Smooth muscle cell (in vitro differentiated cells): Measurements from ENCODE around the gene MCU. TPM values are rescaled to one million over a fixed set of nuclear protein-coding genes. Genes with fewer than 3 reads are reported as not detected.
A peak's percentile ranks its signal among the peaks of the same experiment; 100 is the strongest.
"Not testable (repeated sequence)": the region's sequence is repeated elsewhere in the genome, so short reads cannot be mapped to it uniquely, and the experiment has no call there.

Source experiments
- DNase-seq: peaks from one replicate; lab custom pipeline; 2025; ENCODE audit not compliant: unreplicated experiment; lab: John Stamatoyannopoulos, UW
- H2AFZ ChIP-seq: fragments of 200-600 bp; sonication (generic); 2 replicates; pipeline ENCODE4 v1.6.0; 2016; ENCODE audit warnings: antibody characterized with exemption, low read depth, mild to moderate bottlenecking
- H3F3A ChIP-seq: fragments of 200-600 bp; sonication (generic); 2 replicates; pipeline ENCODE4 v1.6.0; 2017; ENCODE audit warnings: antibody characterized with exemption, low read depth
- H3K27ac ChIP-seq: fragments of 200-600 bp; sonication (generic); 2 replicates; pipeline ENCODE4 v1.5.1; 2016; ENCODE audit warnings: low read depth, mild to moderate bottlenecking
- H3K27me3 ChIP-seq: fragments of 200-600 bp; sonication (generic); 2 replicates; pipeline ENCODE4 v1.6.1; 2016; ENCODE audit warnings: low read depth, mild to moderate bottlenecking
- H3K36me3 ChIP-seq: fragments of 200-600 bp; sonication (generic); 2 replicates; pipeline ENCODE4 v1.5.1; 2016; ENCODE audit warnings: low read depth
- H3K4me1 ChIP-seq: fragments of 200-600 bp; sonication (generic); 2 replicates; pipeline ENCODE4 v1.5.1; 2016; ENCODE audit warnings: low read depth
- H3K4me2 ChIP-seq: fragments of 200-600 bp; sonication (generic); 2 replicates; pipeline ENCODE4 v1.6.0; 2016; ENCODE audit warnings: mild to moderate bottlenecking
- H3K4me3 ChIP-seq: fragments of 200-600 bp; sonication (generic); 2 replicates; pipeline ENCODE4 v1.5.1; 2016; ENCODE audit warnings: mild to moderate bottlenecking
- H3K79me2 ChIP-seq: fragments of 200-600 bp; sonication (generic); 2 replicates; pipeline ENCODE4 v1.6.0; 2016; ENCODE audit warnings: low read depth, mild to moderate bottlenecking
- H3K9ac ChIP-seq: fragments of 200-600 bp; sonication (generic); 2 replicates; pipeline ENCODE4 v1.6.0; 2016; ENCODE audit warnings: low read depth
- H3K9me3 ChIP-seq: fragments of 200-600 bp; sonication (generic); replicated peaks from 2 replicates; pipeline ENCODE4 v1.5.1; 2016; ENCODE audit warnings: low read depth
- H4K20me1 ChIP-seq: fragments of 200-600 bp; sonication (generic); 2 replicates; pipeline ENCODE4 v1.6.0; 2016; ENCODE audit warnings: low read depth
- CTCF ChIP-seq: fragments of 200-600 bp; sonication (generic); IDR thresholded peaks from 2 replicates; pipeline ENCODE4 v1.5.1; 2017; ENCODE audit warnings: borderline replicate concordance, mild to moderate bottlenecking, antibody characterized with exemption; ENCODE audit not compliant: insufficient read depth, poor library complexity, severe bottlenecking
- WGBS: methylation state at CpG from one replicate; pipeline ENCODE4 v1.1.7; 2016; ENCODE audit warnings: low lambda C conversion rate; 5-methylcytosine and 5-hydroxymethylcytosine counted together
- polyA plus RNA-seq: library from polyadenylated mRNA; unstranded; fragments of >200 nt; fragmentation: Nextera tagmentation; extraction: Ambion mirVana; gene quantifications from 2 replicates; pipeline ENCODE4 v1.2.1, GENCODE V29; 2016
- total RNA-seq: library from RNA; depleted of rRNA; stranded (reverse); fragments of >200 nt; gene quantifications from 2 replicates; pipeline ENCODE4 v1.2.3, GENCODE V29; 2014

Gene MCU
- total and polyA plus RNA-seq, 2 experiments from 2014 or later = 15.4 to 30.4 TPM

DNA sequence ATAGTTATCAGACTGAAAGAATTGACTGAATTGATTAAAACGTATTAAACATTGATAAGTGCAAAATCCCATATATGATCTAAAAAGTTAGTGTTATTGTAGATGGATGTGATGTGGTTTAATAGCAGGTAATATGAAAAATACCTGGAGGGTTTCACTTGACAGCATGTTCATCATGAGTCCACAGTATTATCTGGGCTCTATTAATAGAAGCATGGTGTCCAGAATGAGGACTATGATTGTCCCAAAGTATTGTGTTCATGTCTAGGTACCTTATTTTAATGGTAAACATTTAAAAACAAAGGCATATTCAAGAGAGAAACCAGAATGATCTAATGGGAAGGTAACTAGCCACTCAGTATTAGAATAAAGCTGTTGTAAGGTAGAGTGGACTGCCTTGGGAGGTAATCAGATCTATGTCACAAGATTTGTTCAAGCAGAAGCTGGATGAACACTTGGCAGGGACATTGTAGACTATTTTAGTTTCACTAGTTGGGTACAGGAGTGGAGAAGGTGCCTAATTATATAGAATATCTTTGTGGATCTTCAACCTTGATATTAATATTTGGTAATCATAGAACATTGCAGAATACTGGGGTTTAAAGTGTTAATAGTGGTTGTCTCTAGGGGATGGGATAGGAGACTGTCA is 43.5 kb downstream of the MCU start:
- peaks cover 16% of the 10 kb centered on the region for H3K79me2 ChIP-seq
- H3K9ac ChIP-seq = no peak overlapping the region
- no peak overlapping the region for H3K4me3 ChIP-seq
- no peaks in the 10 kb centered on the region for H3K9me3 ChIP-seq
- H4K20me1 ChIP-seq = peaks cover 25% of the 10 kb centered on the region
- no peaks in the 10 kb centered on the region for H3K27me3 ChIP-seq
- TF ChIP-seq CTCF = no peak
- H3K4me1 ChIP-seq = no peaks in the 10 kb centered on the region
- H2AFZ ChIP-seq = no peak overlapping the region
- WGBS = 94% methylated on average over 1 of the region's 1 CpG
- no peak for DNase-seq
- H3K27ac ChIP-seq = no peak overlapping the region
- H3F3A ChIP-seq = no peaks in the 10 kb centered on the region
- H3K4me2 ChIP-seq = no peak overlapping the region
- no peaks in the 10 kb centered on the region for H3K36me3 ChIP-seq

DNA sequence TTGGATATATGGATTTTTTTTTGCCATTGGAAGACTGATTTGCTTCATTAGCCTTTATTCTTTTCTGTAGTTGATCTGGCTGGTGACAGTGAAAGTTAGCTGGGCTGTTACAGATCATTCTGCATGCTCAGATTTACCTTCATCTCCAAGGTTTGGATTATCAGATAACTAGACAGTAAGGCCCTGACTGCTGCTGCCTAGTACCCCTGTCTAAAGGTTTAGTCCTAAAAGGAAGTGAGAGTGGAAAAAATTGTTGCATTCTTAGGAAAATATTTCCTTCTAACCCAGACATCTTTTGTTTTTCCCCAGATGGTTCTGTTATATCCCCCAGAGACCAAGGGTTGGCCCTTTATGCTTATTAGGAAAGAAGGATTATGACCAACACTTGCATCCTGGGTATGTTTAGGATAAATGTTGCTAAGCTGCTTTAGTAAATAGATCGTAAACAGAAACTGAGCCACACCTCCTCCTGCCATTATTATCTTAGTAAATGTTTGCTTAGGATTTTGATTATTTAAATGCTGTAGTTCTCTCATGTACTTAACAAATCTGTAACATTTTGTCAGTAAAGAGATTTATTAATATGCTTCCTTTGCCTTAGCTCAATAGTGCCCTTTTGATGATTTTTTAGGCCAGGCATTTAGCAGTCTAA is 44.4 kb downstream of the MCU start:
- 71% methylated on average over 1 of the region's 1 CpG for WGBS
- no peaks in the 10 kb centered on the region for H3K9me3 ChIP-seq
- peaks cover 33% of the 10 kb centered on the region for H4K20me1 ChIP-seq
- no peak for DNase-seq
- H3K4me2 ChIP-seq = peak overlapping the region; percentile 38
- no peak overlapping the region for H2AFZ ChIP-seq
- H3K27ac ChIP-seq = peak overlapping the region; percentile 74
- H3K9ac ChIP-seq = peak overlapping the region; percentile 39
- no peak for TF ChIP-seq CTCF
- no peaks in the 10 kb centered on the region for H3K27me3 ChIP-seq
- H3K36me3 ChIP-seq = no peaks in the 10 kb centered on the region
- no peaks in the 10 kb centered on the region for H3F3A ChIP-seq
- peaks cover 17% of the 10 kb centered on the region for H3K79me2 ChIP-seq
- H3K4me3 ChIP-seq = no peak overlapping the region
- H3K4me1 ChIP-seq = no peaks in the 10 kb centered on the region

- H3F3A ChIP-seq = no peaks in the 10 kb centered on the region
- no peaks in the 10 kb centered on the region for H3K36me3 ChIP-seq
- DNase-seq = no peak
- H3K27me3 ChIP-seq = no peaks in the 10 kb centered on the region
- no peak for TF ChIP-seq CTCF
- no peak overlapping the region for H3K4me3 ChIP-seq
- H3K27ac ChIP-seq = peak overlapping the region; percentile 74
- peaks cover 32% of the 10 kb centered on the region for H4K20me1 ChIP-seq
- H3K4me1 ChIP-seq = no peaks in the 10 kb centered on the region
- 82% methylated on average over 4 of the region's 4 CpGs for WGBS
- no peak overlapping the region for H2AFZ ChIP-seq
- peak overlapping the region; percentile 39 for H3K9ac ChIP-seq
- H3K9me3 ChIP-seq = no peaks in the 10 kb centered on the region
- peaks cover 20% of the 10 kb centered on the region for H3K79me2 ChIP-seq
- H3K4me2 ChIP-seq = peak overlapping the region; percentile 38
Observed at GRCh38 chr10:72736828-72737220, 44.9 kb downstream of the MCU start.

GRCh38 chr10:72737357-72737756 is 45.4 kb downstream of the MCU start:
- H3K27me3 ChIP-seq, H3F3A ChIP-seq, H3K9me3 ChIP-seq, H3K4me3 ChIP-seq, H2AFZ ChIP-seq, H3K4me2 ChIP-seq, H3K36me3 ChIP-seq, DNase-seq, H3K4me1 ChIP-seq, H3K9ac ChIP-seq: not testable (repeated sequence)
- 97% methylated on average over 6 of the region's 6 CpGs for WGBS
- Histone ChIP-seq H4K20me1 (peaks cover 30% of the 10 kb centered on the region), H3K79me2 (peaks cover 20% of the 10 kb centered on the region), H3K27ac (peak overlapping the region; percentile 74)
